HG03432 (cell line): ENCODE data around the gene MARS1.
"Not testable (repeated sequence)": the region's sequence is repeated elsewhere in the genome, so short reads cannot be mapped to it uniquely, and the experiment has no call there.

ENCODE experiments used
- ATAC-seq: cut with Tn5 transposase; IDR thresholded peaks from one replicate; pipeline ENCODE4 v1.9.1; 2021; ENCODE audit warnings: mild to moderate bottlenecking, moderate library complexity; ENCODE audit not compliant: unreplicated experiment

The MARS1 gene

DNA sequence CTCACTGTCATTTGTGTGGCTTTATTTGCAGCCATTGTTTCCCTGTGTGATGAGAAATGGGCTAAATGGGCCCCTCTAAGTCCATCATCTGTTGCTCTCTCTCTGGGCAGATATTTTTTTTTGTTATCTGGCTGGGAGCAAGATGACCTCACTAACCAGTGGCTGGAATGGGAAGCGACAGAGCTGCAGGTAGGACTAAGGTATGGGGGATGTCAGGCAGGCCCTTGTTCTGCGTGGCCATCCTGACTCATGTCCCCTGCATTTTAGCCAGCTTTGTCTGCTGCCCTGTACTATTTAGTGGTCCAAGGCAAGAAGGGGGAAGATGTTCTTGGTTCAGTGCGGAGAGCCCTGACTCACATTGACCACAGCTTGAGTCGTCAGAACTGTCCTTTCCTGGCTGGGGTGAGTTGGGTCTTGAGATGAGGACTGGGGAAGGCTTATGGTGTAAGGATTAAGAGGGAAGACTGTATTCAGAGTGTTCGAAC lies 1.3 kb downstream of the MARS1 start:
- ATAC-seq = no peak

DNA sequence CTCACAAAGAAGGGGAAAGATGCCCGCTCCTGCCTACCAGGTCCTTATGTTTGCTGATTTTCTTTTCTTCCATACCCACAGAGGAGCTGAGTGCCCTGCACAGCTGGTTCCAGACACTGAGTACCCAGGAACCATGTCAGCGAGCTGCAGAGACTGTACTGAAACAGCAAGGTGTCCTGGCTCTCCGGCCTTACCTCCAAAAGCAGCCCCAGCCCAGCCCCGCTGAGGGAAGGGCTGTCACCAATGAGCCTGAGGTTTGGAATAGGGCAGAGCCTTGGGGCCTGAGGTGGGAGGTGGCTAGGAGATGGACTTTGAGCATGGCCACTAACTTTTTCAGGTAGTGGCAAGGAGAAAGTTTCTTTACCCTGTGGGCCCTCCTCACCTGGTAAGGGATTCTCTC lies 2.3 kb downstream of the MARS1 start:
- no peak for ATAC-seq

DNA sequence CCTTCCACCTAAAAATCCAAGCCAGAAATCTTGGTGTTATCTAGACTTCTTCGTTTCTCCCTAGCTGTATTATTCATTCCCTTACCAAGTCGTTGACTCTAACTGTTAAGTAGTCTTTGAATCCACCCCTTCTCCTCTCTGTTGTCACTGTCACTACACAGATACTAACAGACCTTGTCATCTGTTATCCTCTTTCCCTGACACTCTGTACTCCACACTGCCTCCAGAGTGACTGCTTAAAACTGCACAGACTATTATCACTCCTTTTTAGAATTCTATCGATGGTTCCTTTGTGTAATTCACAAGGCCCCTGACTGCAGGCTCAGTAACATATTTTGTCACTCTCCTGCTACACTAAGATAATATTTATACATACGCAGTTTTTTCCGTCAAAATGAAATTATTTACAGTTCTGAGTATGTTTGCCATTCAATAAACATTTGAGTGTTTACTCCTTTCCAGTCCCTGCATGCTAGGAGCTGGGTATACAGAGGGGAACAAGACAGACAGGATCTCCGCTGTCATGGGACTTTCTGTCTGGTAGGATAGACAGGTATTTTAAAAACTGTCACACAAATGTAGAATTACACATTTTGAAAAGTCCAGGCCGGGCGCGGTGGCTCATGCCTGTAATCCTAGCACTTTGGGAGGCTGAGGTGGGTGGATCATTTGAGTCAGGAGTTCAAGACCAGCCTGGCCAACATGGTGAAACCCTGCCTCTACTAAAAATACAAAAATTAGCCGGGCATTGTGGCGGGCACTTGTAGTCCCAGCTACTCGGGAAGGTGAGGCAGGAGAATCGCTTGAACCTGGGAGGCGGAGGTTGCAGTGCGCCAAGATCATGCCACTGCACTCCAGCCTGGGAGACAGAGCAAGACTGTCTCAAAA lies 3.8 kb downstream of the MARS1 start:
- ATAC-seq = no peak

DNA sequence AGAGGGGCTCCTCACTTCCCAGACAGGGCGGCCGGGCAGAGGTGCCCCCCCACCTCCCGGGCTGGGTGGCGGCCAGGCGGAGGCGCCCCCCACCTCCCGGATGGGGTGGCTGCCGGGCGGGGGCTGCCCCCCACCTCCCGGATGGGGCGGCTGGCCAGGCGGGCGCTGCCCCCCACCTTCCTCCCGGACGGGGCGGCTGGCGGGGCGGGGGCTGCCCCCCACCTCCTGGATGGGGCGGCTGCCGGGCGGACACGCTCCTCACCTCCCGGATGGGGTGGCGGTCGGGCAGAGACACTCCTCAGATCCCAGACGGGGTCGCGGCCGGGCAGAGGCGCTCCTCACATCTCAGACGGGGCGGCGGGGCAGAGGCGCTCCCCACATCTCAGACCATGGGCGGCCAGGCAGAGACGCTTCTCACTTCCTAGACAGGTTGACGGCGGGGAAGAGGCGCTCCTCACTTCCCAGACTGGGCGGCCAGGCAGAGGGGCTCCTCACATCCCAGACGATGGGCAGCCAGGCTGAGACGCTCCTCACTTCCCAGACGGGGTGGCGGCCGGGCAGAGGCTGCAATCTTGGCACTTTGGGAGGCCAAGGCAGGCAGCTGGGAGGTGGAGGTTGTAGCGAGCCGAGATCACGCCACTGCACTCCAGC lies 7.3 kb downstream of the MARS1 start:
- ATAC-seq = not testable (repeated sequence)

DNA sequence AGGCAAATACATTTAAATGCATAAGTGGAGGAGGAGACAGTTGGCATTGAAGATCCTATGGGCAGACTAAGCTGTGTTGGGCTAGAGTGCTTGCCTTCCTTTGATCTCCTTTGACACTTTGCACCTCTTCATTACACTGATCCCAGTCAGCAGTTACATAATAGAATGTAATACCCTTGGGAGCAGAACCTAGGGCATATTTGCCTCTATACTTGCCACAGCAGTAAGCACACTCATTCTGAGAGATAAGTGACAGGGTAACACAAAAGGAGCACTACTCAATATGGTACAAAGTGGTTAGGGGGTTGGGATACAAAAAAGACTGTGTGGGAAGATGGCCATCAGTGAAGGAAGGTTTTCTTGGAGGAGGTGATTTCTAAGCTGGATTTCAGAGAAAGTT lies 9.0 kb downstream of the MARS1 start:
- no peak for ATAC-seq

DNA sequence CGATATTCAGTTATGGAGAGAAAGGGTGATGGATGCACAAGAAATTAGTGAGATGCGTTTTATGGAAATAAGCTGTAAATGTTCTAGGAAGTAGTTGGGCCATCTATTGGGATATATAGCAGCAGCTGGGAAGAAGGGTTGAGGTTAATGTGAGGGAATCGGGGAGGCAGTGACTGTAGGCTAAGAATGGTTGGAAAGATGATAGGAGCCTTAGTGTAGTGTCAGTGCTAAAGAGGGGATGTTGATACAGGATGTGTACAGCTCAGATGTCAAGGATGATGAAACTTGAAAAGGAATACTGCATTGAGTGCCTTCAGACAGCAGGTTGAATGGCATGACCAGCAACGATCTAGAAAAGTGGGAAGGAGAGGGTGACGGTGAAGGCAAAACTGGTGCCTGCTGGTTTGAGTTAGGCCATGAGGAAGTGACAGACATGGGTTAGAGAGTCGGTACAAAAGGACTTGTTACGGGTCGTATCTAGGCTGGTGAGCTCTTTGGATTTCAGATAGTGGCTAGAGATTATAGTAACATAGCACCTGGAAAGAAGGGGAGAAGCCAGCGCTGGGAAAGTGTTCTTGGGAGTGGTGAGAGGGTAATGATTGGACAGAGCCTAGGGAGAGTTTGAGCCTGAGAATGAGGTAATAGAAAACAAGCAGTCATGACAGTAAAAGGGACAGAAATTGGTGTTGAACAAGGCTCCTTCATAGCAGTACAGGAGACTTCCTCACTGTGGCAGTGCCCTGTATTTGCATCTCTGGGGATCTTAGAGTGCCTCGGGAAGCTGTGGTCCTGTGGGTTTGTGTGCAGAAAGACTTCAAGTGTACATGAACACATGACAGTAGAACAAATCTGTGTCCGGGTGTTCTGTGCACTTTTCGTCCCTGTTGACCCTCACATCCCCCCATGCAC lies 9.6 kb downstream of the MARS1 start:
- ATAC-seq = no peak

DNA sequence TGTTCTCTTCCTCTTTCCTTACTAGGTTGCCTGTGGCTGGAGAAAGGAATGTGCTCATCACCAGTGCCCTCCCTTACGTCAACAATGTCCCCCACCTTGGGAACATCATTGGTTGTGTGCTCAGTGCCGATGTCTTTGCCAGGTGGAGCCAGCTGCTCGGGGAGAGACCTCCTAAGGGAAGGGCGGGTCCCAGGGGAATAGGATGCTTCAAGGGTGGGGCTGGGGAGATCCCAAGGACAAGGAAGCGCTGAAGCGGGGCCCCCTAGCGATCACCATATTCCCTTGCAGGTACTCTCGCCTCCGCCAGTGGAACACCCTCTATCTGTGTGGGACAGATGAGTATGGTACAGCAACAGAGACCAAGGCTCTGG lies 10.2 kb downstream of the MARS1 start:
- ATAC-seq = no peak

DNA sequence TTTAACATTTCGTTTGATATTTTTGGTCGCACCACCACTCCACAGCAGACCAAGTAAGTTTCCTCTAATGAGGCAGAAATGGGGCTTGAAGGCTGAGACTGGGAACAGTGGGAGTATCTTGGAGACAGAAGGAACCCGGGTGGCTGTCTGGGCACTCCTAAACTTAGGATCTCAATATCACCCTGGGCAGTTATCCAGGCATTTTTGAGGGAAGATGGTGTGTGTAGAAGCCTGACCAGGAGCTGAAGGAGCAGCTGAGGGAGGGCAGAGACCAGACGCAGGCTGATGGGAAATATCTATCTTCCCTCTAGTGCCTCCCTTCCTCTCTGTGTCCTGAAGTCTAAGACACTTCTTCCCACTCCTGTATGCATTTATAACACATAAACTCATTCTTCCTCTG lies 10.7 kb downstream of the MARS1 start:
- no peak for ATAC-seq

DNA sequence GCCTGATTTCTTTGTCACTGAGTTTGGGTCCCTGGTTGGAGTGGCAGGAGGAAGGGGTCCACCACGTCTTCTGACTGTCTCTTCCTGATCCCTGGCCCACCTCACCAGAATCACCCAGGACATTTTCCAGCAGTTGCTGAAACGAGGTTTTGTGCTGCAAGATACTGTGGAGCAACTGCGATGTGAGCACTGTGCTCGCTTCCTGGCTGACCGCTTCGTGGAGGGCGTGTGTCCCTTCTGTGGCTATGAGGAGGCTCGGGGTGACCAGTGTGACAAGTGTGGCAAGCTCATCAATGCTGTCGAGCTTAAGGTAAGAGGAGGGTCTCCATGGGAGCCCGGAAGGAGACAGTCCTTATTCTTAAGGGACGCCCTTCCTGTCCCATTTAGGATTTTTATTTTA lies 12.3 kb downstream of the MARS1 start:
- ATAC-seq = no peak

DNA sequence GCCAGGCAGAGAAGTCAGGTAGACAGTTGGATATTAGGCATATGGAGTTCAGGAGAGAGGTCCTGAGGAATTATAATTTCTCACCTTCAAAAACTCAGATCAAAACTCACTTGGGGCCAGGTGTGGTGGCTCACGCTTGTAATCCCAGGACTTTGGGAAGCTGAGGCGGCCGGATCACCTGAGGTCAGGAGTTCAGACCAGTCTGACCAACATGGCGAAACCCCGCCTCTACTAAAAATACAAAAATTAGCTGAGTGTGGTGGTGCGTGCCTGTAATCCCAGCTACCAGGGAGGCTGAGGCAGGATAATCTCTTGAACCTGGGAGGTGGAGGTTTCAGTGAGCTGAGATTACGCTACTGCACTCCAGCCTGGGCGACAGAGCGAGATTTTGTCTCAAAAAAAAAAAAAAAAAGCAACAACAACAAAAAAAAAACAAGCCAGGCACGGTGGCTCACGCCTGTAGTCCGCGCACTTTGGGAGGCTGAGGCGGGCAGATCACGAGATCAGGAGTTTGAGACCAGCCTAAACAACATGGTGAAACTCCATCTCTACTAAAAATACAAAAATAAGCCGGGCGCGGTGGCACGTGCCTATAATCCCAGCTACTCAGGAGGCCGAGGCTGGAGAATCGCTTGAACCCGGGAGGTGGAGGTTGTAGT lies 14.6 kb downstream of the MARS1 start:
- ATAC-seq = not testable (repeated sequence)

DNA sequence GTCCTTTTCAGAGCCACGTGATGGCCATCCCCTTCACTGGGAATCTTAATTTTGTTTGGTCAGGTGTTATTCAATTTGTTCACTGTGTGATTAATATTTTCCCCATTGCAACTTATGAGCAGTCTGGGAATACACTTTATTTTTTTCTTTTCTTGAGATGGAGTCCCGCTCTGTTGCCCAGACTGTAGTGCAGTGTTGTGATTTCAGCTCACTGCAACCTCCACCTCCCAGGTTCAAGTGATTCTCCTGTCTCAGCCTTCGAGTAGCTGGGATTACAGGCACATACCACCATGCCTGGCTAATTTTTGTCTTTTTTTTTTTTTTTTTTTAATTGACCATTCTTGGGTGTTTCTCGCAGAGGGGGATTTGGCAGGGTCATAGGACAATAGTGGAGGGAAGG lies 18.7 kb downstream of the MARS1 start:
- ATAC-seq = not testable (repeated sequence)

DNA sequence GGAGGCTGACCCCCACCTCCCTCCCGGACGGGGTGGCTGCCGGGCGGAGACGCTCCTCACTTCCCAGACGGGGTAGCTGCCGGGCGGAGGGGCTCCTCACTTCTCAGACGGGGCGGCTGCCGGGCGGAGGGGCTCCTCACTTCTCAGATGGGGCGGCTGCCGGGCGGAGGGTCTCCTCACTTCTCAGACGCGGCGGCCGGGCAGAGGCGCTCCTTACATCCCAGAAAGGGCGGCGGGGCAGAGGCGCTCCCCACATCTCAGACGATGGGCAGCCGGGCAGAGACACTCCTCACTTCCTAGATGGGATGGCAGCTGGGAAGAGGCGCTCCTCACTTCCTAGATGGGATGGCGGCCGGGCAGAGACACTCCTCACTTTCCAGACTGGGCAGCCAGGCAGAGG lies 19.9 kb downstream of the MARS1 start:
- not testable (repeated sequence) for ATAC-seq

DNA sequence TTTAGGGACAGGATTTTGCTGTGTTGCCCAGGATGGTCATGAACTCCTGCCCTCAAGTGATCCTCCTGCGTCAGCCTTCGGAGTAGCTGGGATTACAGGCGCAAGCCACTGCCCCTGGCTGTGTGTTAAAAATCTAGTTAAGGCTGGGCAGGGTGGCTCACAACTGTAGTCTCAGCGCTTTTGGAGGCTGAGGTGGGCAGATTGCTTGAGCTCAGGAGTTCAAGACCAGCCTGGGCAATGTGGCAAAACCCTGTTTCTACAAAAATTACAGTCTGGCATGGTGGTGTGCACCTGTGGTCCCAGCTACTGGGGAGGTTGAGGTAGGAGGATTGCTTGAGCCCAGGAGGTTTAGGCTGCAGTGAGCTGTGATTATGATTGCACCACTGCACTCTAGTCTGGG lies 23.3 kb downstream of the MARS1 start:
- ATAC-seq = no peak

DNA sequence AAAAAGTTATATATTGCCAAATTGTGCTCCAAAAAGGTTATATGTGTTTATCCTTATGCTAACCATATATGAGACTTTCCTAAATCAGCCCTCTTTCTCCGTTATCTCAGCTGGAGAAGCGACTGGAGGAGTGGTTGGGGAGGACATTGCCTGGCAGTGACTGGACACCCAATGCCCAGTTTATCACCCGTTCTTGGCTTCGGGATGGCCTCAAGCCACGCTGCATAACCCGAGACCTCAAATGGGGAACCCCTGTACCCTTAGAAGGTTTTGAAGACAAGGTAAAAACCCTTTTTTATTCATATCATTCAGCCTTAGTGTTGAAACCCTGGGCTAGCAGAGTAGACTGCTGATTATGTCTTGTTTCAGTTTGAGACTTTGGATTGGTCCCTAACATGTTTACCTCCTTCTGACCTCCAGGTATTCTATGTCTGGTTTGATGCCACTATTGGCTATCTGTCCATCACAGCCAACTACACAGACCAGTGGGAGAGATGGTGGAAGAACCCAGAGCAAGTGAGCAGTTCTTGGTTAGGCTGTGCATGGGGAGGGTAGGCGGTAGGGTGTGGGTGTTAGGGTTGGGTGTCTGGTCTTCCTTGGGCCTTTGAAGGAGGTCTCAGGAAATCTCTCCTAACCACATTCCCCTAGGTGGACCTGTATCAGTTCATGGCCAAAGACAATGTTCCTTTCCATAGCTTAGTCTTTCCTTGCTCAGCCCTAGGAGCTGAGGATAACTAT lies 23.9 kb downstream of the MARS1 start:
- no peak for ATAC-seq

DNA sequence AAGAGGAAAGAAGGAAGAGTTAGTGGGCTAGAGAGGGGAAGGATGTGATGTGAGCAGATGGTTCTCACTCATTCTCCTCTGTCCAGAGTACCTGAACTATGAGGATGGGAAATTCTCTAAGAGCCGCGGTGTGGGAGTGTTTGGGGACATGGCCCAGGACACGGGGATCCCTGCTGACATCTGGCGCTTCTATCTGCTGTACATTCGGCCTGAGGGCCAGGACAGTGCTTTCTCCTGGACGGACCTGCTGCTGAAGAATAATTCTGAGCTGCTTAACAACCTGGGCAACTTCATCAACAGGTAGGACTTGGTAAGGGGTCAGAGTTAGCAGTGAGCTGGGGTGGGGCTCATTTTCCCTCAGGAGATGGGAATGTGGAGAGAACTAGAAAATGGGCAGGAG lies 24.8 kb downstream of the MARS1 start:
- ATAC-seq = no peak

DNA sequence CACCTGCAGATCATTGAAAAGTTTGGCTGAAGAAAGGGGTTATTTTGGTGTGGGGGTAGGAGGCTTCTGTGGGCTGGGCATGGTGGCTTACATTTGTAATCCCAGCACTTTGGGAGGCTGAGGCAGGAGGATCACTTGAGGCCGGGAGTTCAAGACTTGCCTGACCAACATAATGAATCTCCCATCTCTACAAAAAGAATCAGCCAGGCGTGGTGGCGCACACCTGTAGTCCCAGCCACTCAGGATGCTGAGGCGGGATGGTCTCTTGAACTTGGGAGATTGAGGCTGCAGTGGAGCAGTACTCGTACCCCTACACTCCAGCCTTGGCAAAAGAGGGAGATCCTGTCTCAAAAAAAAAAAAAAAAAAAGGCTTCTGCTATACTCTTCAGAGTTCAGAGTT lies 25.4 kb downstream of the MARS1 start:
- ATAC-seq = no peak

DNA sequence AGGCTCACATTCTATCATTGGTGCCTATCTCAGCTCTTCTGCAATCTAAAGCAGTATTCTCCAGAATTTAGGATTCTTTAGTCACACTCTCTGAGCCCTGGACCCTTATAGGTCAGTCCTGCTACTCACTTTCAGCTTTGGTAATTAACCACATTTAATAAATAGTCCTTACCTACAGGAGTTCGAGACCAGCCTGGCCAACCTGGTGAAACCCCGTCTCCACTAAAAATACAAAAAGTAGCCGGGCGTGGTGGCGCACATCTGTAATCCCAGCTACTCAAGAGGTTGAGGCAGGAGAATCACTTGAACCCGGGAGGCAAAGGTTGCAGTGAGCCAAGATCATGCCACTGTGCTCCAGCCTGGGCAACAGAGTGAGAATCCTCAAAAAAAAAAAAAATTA lies 25.8 kb downstream of the MARS1 start:
- ATAC-seq = not testable (repeated sequence)

DNA sequence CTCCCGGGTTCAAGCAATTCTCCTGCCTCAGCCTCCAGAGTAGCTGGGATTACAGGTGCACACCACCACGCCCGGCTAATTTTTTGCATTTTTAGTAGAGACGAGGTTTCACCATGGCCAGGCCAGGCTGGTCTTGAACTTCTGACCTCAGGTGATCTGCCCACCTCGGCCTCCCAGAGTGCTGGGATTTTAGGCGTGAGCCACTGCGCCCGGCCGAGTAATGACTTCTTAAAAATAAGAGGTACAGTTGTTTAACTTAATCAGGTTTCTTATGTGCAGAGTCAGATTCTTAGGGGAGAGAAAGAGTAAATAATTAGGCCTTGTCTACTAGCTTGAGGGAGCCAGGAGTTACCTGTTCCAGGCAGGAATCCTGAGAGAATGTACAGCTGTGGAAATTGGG lies 26.4 kb downstream of the MARS1 start:
- ATAC-seq = not testable (repeated sequence)

DNA sequence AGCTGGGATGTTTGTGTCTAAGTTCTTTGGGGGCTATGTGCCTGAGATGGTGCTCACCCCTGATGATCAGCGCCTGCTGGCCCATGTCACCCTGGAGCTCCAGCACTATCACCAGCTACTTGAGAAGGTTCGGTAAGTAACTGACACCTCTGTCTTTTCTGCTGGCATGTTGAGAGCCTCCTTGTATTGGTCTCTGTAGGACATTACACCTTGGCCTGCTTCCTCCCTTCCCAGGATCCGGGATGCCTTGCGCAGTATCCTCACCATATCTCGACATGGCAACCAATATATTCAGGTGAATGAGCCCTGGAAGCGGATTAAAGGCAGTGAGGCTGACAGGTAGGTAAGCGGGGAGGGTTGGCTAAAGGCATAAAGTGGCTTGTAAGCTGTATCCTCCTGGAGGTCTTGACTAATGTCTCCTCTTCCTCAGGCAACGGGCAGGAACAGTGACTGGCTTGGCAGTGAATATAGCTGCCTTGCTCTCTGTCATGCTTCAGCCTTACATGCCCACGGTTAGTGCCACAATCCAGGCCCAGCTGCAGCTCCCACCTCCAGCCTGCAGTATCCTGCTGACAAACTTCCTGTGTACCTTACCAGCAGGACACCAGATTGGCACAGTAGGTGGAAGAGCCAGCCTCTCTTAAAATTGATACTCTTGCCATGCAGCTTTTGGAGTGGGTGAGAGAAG lies 27.0 kb downstream of the MARS1 start:
- no peak for ATAC-seq
